ELR (cell line): ENCODE measurements around the gene METAP1.
"Not testable (repeated sequence)": the region's sequence is repeated elsewhere in the genome, so short reads cannot be mapped to it uniquely, and the experiment has no call there.

Source experiments
- DNase-seq: peaks from one replicate; pipeline ENCODE4 v3.0.0-alpha.2; 2015; ENCODE audit warnings: low read depth

The METAP1 gene

DNA sequence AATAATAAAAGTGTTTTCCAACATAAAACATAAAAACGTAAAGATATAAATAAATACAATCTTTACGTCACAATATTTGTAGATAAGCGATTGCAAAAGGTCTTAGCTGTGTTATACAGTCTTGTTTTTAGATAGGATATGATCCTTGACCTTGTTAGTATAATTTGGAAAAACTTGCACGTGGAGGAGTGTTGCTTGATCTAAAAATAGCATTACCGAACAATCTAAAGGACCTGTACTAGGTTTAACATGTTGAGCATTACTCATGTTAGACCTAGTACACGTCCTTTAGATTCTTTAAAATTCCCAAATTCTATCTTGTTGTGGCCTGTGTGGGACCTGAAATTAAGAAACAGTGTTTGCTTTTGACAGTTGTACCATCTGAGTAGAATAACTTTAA, 1.6 kb downstream of the METAP1 start:
- no peak for DNase-seq

DNA sequence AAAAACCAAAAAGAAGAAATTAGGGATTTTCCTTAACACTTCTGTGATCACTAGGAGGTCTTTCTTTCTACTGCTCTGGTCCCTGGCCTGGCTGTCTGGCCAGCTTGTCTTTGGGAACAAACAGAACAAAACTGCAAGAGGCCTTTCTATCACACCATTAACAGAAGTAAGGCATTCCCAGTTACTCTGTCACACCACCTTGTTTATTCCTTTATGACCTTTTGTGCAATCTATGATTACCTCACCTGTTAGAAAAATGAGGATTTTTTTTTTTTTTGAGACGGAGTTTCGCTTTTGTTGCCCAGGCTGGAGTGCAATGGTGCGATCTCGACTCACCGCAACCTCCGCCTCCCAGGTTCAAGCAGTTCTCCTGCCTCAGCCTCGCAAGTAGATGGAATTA, 3.0 kb downstream of the METAP1 start:
- DNase-seq, result no peak

DNA sequence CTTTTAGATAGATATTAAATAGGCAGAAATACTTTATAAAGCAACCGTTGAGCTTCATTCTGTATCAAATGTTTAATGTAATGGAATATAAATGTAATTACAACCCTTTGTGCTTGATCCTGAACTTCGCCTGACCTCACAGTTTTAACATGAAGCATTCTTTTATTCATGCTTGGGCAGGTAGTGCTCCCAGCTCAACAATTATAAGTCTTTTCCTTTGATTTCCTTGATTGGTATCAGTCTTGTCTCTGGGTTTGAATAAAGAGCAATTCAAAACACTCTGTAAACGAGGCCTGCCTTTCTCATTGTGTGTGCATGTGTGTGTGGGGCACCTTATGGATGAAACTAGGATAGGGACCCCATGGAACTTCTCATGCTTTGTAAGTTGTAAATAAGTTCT, 6.8 kb downstream of the METAP1 start:
- no peak for DNase-seq

DNA sequence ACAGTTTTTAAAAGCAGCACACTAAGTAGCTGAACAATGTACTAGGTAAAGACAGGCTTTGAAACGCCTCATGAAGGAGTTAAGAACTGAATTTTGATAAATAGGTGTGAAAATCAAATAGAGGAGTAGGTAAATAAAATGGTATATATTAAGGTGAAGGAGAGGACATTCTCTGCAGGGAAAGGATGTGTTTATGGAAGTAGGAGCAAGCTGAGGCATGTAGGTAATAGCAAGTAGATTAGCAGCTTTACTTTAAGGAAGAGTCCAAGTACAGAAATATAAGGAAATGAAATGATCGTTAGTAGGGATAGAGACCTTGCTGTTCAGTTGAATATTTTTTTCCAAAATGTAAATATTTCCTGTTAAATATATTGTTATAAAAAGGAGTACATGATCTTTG, 12.5 kb downstream of the METAP1 start:
- DNase-seq, result no peak

DNA sequence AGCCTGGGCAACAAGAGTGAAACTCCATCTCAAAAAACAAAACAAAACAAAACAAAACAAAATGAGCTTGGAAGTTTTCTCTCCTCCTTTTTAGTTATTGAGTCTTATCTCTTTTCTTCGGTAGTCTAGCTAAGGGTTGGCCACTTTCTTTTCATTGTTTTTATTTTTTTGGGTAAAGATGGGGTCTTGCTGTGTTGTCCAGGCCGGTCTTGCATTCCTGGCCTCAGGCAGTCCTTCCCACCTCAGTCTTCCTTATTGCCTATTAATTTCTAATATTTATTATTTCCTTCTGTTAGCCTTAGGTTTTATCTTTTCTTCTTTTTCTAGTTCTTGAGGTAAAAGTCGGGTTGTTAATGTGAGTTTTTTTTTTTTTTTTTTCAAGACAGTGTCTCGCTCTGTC, 16.4 kb downstream of the METAP1 start:
- DNase-seq, result no peak

DNA sequence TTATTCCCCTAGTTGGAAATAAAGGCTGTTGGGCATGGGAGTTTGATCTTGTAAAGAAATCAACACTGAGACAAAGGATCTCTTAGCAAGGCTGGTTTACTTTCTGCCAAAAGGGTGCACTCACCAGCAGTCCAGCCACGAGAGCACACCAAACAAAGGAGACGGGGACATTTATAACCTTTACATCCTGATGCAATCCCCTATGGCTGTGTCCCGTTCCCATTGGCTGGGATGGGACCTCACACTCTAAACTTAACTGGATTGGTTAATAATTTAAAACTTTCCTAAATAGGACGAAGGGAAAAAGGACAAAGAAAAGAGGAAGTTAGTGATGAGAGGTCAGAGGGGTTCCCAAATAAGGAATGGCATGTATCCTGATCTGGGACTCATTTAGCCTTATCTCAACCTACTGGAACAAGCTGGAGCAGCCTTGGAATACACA, 17.9 kb downstream of the METAP1 start:
- DNase-seq, result no peak

DNA sequence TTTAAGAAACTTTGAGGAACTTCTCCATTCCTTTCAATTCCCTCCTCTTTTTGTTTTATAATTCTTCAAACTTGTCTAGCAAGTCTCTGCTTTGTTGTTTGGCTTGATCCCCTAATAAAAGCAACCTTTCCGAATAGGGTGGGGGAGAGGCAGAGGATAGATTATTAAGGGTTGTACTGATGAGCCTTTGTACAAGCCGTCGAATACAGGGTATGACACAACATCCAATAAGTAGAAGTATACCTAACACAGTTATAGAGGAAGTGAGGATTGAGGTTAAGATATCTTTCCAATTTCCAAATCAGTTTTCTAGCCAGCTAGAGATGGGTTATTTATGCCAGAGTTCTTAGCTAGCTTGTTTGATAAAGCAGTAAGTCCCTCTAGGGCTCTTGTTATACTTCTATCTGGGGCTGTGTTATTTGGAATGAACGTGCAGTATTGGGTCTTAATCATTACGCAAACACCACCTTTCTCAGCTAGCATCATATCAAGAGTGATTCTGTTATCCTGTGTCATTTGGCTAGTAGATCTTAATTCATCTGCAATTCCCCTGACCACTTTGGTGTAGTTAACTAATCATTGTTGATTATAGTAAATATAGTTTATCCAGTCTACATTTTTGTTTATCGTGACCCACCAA, 18.5 kb downstream of the METAP1 start:
- no peak for DNase-seq

DNA sequence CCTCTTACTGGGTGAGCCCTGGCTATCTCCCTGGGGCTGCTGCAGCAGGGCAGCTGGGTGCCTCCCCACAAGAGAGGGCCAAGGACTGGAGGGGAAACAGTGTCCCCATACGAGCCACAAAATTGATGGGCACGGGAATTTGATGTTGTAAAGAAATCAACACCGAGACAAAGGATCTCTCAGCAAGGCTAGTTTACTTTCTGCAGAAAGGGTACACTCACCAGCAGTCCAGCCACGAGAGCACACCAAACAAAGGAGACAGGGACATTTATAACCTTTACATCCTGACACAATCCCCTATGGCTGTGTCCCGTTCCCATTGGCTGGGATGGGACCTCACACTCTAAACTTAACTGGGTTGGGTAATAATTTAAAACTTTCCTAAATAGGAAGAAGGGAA, 25.9 kb downstream of the METAP1 start:
- DNase-seq, result no peak

DNA sequence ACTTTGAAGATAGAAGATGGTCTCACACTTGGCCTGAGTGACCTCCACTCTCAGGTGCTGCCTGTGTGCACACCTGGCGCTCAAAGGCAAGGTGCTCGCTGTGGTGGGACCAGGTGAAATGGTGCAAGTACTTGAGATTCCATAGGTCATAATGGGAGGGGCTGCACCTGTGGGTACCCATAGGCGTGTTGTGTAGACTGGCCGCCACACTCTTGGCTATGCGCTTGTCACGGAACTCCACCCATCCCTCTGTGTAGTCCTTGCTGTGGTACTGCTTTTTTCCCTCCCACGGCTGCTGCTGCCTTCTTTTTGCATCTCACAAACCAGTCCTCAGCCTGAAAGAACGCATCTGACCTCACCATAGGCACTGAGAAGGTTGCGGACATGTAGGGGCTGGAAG, 27.0 kb downstream of the METAP1 start:
- no peak for DNase-seq

DNA sequence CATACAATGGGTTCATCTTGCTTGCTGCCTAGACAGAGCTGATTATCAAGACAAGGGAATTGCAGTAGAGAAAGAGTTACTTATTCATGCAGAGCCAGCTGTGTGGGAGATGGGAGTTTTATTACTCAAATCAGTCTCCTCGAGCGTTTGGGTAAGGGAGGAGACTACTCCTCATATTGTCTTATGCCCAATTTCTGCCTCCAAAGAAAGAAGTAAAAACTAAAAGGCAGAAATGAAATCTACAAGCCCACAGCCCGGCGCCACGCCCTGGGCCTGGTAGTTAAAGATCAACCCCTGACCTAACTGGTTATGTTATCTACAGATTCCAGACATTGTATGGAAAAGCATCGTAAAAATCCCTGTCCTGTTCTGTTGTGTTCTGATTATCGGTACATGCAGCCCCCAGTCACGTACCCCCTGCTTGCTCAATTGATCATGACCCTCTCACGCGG, 28.3 kb downstream of the METAP1 start:
- not testable (repeated sequence) for DNase-seq

DNA sequence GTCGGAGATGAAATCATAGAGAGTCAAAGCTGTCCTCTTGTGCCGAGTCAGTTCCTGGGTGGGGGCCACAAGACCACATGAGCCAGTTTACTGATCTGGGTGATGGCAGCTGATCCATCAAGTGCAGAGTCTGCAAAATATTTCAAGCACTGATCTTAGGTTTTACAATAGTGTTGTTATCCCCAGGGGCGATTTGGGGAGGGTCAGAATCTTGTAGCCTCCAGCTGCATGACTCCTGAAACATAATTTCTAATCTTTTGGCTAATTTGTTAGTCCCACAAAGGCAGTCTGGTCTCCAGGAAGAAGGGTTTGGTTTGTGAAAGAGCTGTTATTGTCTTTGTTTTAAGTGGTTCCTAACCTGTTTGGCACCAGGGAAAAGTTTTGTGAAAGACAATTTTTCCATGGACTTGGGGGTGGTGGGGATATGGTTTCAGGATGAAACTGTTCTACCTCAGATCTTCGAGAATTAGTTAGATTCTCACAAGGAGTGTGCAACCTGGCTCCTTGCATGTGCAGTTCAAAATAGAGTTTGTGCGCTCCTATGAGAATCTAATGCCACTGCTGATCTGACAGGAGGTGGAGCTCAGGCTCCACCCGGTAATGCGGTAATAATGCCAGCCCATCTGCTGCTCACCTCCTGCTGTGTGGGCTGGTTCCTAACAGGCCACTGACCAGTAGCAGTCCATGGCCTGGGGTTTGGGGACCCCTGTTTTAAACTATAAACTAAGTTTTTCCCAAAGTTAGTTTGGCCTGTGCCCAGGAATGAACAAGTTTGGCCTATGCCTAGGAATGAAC, 29.2 kb downstream of the METAP1 start:
- DNase-seq, result no peak

DNA sequence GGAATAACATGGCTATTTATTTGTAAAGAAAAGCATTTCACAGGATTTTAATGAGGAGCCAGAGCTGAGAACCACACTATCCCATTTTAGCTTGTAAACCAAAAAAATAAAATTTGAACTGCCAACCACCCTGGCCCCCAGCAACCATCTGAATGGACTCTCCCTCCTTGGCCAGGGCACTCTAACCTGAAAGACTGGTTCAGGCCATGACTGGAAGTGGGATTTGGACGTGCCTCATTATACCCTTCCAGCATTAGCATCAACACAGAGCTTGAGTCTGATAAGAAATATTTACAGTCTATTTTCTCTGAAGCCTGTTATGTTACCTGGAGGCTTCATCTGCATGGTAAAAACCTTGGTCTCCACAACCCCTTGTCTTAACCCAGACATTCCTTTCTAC, 30.0 kb downstream of the METAP1 start:
- DNase-seq, result no peak

DNA sequence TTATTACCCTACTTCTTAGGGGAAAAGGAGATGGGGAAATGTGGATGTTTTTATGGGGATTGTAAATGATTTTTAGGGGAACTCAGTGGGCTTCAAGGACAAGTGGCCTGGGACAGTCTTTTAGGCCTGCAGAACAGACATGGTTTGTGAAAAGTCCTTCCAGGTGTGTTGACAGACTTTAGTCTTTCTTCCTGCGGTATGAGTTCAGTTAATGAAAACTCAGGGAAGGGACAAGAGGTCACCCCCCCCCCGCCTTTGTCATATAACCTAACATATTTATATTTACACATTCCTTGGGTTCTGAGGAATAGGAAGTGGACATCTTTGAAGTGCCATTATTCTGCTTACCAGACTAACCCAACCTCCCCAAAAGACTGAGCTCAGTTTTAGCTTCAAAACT, 31.8 kb downstream of the METAP1 start:
- DNase-seq, result no peak

DNA sequence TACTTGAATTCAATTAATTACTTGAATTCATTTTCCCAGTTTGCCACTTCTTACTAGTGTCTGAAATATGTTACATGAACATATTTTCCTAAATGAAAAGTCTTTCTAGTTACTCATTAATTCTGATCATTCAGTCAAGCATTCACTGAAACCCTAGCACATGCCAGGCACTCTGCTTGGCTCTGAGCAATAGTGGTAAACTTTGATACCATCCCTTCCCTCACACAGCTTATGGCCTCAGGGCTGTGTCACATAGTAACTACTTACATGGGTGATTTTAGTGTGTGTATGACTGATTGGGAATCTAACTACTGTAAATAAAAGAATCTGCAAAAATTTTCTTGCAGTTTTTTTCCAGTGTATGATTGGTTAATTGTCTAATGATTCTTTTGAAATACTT, 32.7 kb downstream of the METAP1 start:
- DNase-seq, result peak; percentile 52

DNA sequence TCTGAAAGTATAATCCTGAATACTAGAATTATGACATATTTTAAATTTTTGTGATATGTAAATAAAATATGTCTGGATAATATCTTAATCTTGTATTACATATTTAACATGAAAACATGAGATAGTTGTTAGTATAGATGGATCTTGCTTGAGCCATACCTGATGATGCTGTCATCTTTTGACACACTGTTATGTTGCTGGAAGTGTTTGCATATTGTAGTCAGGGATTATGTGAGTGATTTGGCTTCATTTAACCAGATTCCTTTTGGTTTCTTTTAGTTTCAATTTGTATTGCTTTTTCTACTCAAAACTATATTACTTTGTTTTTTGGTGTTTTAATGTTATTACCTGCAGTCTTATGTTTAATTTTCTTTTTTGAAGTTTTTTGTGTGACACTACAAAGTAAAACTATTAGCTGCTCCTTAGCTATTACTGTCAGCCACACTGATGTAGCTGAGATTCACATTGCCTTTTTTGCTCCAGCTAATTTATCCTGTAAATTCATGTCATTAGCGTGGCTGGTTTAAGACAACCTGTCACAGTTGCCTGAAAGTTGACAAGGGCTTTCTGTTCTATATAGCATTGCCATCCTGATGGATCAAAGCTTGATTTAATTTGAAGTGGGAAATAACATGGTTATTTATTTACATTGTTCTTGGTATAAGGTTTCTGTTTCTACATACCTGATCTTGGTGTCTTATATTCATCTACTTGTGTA, 33.7 kb downstream of the METAP1 start:
- no peak for DNase-seq

DNA sequence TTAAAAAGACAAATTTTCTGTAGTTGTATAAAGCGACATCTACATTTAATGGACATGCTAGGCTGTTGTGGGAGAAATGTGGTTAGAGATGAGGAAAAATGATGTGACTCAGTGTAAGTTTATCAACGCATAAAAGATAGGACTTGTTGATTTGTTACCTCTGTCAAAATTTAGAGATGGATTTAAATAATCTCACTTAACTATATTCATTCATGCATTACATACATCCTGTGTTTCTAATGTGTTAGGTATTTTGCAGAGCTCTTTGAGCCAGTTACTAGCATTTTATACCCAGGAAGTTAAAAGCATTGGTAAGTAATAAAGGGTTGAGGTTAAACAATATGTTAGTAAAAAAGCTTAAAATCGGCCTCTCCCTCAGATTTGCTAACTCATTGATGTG, 34.3 kb downstream of the METAP1 start:
- no peak for DNase-seq

DNA sequence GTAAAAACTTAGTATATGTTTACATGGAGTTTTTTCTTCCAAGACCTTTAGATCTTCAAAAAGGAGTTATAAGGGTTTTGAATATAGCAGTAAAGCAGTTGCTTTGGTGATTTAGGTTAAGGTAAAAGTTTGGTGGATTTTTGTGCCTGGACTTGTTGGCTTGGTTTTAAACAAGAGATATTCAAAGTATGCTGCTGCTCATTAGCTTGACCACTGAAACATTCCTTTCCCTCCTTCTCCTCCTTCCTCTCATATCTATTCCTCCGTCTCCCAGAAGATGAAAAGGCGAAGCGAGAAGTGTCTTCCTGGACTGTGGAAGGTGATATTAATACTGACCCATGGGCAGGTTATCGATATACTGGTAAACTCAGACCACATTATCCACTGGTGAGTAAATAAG, 38.4 kb downstream of the METAP1 start:
- DNase-seq, result no peak

DNA sequence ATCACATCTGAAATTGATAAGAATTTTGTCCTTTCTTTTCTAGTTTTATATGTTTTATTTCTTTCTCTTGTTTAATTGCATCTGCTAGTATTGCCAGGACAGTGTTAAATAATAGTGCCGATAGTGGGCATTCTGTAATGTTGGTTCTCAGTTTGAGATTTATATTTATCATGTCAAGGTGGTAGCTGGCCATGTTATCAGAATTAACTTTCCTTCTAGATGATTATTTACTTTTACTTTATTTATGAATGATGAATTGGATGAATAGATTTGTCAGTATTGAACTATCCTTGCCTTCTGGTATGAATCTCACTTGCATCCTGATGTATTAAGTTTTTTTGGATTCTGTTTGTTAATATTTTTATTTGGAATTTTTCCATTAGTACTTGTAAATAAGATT, 42.7 kb downstream of the METAP1 start:
- DNase-seq, result no peak

DNA sequence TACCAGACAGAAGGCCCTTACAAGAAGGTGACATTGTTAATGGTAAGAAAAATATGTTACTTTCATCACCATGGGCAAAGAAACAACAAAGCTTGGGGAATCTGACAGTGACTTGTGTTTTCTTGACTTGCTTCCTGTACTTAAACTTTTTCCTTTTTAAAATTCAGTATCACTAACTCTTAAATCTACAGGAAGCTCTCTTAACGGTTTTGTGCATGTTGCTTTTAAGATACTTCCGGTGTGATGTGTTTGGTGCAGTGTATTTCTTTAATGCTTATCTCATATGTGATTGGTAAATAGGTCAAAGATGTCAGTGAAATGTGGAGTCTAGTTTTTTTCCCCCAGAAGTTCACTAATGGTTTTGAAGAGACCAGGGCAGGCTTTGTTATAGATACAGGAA, 47.8 kb downstream of the METAP1 start:
- no peak for DNase-seq

DNA sequence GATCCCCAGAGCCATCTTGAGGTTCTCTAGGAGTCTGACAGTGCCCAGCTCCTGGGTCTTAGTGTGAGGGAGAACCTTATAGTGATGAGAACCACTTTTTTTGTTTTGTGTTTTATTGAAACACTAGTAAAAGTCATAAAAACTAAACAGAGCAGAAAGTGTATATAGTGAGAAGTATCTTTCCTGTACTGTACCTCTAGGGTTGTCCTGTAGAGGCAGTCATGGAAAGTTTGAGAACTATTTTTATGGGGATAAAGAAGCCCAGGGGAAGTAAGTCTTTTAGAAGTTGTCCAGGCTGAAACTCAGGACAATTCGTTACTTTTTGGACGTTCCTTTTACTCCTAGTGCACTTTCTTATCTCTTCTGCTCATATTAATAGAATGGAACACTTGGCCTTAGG, 52.2 kb downstream of the METAP1 start:
- no peak for DNase-seq

DNA sequence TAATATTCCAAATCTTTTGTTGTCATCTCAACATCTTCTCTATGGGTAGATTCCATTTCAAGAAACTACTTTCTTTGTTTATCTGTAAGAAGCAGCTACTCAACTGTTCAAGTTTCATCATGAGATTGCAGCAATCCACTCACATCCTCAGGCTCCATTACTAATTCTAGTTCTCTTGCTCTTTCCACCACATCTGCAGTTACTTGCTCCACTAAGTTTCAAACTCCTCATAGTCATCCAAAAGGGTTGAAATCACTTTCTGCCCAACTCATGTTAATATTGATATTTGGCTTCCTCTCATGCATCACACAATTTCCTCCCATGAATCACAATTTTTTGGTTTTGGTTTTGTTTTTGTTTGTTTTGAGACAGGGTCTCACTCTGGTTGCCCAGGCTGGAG, 57.4 kb downstream of the METAP1 start:
- DNase-seq, result peak; percentile 10

DNA sequence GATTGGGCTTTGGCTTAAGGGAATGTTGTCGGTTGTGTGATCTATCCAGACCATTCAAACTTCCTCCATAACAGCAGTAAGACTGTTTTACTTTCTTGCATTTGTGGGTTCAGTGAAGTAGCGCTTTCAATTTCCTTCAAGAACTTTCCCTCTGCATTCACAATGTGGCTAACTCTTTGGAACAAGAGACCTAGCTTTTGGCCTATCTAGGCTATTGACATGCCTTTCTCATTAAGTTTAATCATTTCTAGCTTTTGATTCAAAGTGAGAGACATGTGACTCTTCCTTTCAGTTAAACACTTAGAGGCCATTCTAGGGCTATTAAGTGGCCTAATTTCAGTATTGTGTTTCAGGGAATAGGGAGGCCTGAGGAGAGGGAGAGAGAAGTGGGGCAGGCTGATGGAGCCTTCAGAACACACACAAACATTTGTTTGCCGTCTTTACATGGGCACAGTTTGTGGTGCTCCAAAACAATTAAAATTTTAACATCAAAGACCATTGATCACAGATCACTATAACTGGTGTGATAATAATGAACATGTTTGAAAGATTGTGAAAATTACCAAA, 59.0 kb downstream of the METAP1 start:
- DNase-seq, result no peak

DNA sequence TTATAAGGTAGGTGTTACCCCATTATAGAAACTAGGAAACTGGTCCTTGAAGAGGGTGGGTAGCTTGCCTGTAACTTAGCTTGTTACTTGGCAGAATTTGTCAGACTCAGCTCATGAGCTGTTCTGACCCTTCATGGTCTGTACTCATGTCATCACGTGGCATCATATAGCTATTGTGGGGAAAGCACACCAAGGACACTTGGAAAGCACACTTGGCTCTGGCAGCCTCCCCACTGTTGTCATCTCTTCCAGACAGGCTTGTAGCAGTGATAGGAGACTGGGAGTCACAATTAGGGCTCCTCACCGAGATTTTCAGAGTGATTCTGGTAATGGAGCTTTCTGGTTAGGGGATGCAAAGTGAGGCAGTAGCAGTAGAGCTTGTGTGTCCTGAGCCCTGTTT, 62.7 kb downstream of the METAP1 start:
- no peak for DNase-seq
